Liver (tissue), 3 donors: ENCODE results near the gene KIF1A.

Source experiments
- CTCF ChIP-seq: fragments of 150-350 bp; IDR thresholded peaks from 2 replicates; pipeline ENCODE4 v1.5.1; 2017; ENCODE audit warnings: improper control_type of control experiment, low read depth, low read length; ENCODE audit not compliant: missing input control
- JUND ChIP-seq, 2 donors: IDR thresholded peaks; 2 replicates each; pipeline ENCODE4 v1.6.1; 2016; ENCODE audit warnings: antibody characterized with exemption in 2 of 2
- donor health status: healthy.
- donor health status: healthy.

DNA sequence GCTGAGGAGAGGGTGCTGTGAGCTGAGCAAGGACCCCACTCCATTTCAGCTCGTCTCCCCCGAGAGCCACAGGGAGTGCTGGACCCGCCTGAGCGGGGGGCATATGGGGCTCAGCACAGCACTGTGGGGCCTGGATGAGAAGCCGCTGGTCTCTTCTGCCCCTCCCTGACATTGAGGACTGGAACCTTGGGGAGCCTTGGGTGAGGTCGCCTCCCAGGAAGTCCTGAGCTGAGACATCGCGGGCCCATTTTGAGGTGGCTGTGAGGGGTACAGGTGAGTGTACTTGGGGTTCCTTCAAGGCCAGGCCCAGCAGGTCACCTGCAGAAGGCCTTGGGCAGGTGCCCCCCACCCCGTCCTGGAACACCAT, 131.5 kb downstream of the KIF1A start:
- no peak for TF ChIP-seq JUND (IDR thresholded peaks at IDR 0.05)
- TF ChIP-seq CTCF: no peak
